Bronchial epithelial cell (primary cell): Measurements from ENCODE around the gene ZNF598. TPM values are rescaled to one million over a fixed set of nuclear protein-coding genes. Genes with fewer than 3 reads are reported as not detected.

ENCODE experiments used
- DNase-seq: peaks from one replicate; pipeline ENCODE4 v3.0.0-alpha.2; 2010; ENCODE audit warnings: low read depth
- FAIRE-seq: peaks from 2 replicates; lab custom pipeline; 2011; peaks lifted over from hg19 to GRCh38; lab: Jason Lieb, UNC
- H3K27me3 ChIP-seq: 2 replicates; pipeline ENCODE4 v1.5.1; 2011; ENCODE audit warnings: low read length; ENCODE audit not compliant: control insufficient read depth, insufficient read depth
- H3K36me3 ChIP-seq: 2 replicates; pipeline ENCODE4 v1.5.1; 2011; ENCODE audit warnings: low read length; ENCODE audit not compliant: control insufficient read depth, insufficient read depth
- H3K4me3 ChIP-seq: 2 replicates; pipeline ENCODE4 v1.5.1; 2011; ENCODE audit warnings: mild to moderate bottlenecking, low read depth, low read length, control low read depth
- CTCF ChIP-seq: IDR thresholded peaks from 2 replicates; pipeline ENCODE4 v1.5.1; 2011; ENCODE audit warnings: mild to moderate bottlenecking, moderate library complexity, low read length, control low read depth, inconsistent platforms; ENCODE audit not compliant: insufficient read depth, severe bottlenecking
- total RNA-seq: library from RNA; depleted of rRNA; stranded (reverse); fragments of >200 nt; gene quantifications from 2 replicates; pipeline ENCODE4 v1.2.1, GENCODE V29; 2014

The ZNF598 gene
- total RNA-seq, 1 donor from 2014 or later, result 26.3 TPM

- TF ChIP-seq CTCF, result no peak
- Histone ChIP-seq H3K36me3 (no peaks in the 10 kb centered on the region), H3K4me3 (peak within 1 kb of the TSS; percentile 31), H3K27me3 (no peaks in the 10 kb centered on the region)
- no peak for FAIRE-seq
- no peak for DNase-seq
Measured at GRCh38 chr16:2026461-2027023, 16.9 kb upstream of the ZNF598 start, which contains the start of gene NHERF2. NHERF2 (plus strand) TSS chr16:2026902; CDS start chr16:2027006, 104 bp downstream.

GRCh38 chr16:2025878-2026460, 16.3 kb upstream of the ZNF598 start:
- DNase-seq (no peak), FAIRE-seq (no peak)
- H3K4me3 ChIP-seq, result no peak overlapping the region
- TF ChIP-seq CTCF, result no peak
- H3K36me3 ChIP-seq, result no peaks in the 10 kb centered on the region
- H3K27me3 ChIP-seq, result no peaks in the 10 kb centered on the region

GRCh38 chr16:2025251-2025650, 15.6 kb upstream of the ZNF598 start:
- TF ChIP-seq CTCF, result no peak
- H3K36me3 ChIP-seq, result no peaks in the 10 kb centered on the region
- no peak for DNase-seq
- H3K4me3 ChIP-seq, result no peak overlapping the region
- H3K27me3 ChIP-seq, result peaks cover 4% of the 10 kb centered on the region
- FAIRE-seq, result no peak

- DNase-seq (no peak), FAIRE-seq (no peak)
- Histone ChIP-seq H3K4me3 (no peak overlapping the region), H3K27me3 (peaks cover 10% of the 10 kb centered on the region), H3K36me3 (no peaks in the 10 kb centered on the region)
- TF ChIP-seq CTCF, result no peak
Measured at GRCh38 chr16:2024032-2024420, 14.4 kb upstream of the ZNF598 start.

GRCh38 chr16:2023092-2024031, 13.7 kb upstream of the ZNF598 start:
- Histone ChIP-seq H3K36me3 (no peaks in the 10 kb centered on the region), H3K27me3 (peaks cover 11% of the 10 kb centered on the region), H3K4me3 (peak overlapping the region; percentile 14)
- DNase-seq (peak; percentile 67), FAIRE-seq (no peak)
- TF ChIP-seq CTCF, result peak; percentile 99
